NCI-H1105 (cell line): ENCODE measurements around the gene ZNF598.
A peak's percentile ranks its signal among the peaks of the same experiment; 100 is the strongest.
"Not testable (repeated sequence)": the region's sequence is repeated elsewhere in the genome, so short reads cannot be mapped to it uniquely, and the experiment has no call there.

Experiments
- DNase-seq: peaks from one replicate; lab custom pipeline; 2025; lab: John Stamatoyannopoulos, UW

Gene ZNF598

DNA sequence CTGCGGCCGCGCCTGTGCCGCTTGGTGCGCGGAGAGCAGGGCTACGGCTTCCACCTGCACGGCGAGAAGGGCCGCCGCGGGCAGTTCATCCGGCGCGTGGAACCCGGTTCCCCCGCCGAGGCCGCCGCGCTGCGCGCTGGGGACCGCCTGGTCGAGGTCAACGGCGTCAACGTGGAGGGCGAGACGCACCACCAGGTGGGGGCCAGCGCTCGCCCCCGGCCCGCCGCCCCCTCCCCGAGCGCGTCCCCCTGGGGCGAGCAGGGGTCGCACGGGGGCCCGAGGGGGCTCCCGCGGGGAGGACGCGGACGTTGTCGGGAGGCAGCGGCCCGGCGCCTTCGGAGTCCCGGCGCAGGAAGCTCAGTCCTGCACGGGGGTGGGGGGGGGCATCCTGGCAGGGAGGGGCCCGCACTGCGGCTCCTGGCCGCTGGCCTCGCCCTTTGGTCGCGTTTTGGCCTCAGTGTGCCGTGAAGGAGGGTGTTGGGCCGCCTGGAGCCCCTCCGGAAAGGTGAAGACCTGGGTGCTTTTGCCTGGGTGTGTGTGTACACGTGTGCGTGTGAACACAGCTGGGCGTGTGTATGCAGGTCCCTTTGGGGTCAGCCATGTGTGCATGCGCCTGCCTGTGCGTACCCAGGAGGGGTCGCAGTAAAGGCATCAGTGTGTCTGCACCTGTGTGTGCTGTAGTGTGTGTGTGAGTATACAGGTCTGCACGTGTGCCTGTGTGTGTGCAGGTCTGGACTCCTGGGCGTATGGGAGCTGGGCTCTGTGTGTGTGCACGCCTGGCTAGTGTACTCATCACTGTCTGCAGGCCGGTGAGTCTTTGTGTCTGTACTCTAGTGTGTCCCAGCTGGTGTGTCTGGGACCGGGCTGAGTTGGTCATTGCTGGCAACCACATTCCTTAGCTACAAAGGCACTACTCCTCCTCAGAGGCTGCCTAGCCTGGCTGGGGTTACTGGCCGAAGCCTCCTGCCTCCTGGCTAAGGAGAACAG is 17.7 kb upstream of the ZNF598 start:
- no peak for DNase-seq

DNA sequence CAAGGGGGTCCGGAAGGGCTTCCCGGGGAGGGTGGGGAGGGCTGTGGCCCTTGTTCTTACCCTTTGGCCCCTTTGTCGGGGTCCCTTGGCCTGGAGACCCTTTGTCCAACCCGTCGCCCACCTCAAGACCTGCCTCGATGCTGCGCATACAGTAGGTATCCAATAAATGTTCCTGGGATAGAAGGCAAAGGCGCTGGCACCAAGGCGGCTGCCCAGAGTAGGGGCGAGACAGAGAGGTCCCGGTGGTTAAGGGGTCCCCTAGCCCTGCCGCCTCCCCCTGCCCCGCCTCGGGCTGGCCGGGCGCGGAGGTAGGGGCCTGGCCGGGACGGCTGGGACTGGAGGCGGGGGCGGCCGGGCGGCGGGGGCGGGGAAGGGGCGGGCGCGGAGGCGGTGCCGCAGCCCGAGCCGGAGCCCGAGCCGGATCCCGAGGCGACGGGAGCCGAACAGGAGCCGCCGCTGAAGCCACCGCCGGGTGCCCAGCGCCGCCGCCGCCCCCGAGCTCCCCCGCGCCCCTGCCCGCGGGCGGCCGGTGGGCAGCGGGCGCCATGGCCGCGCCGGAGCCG is 16.9 kb upstream of the ZNF598 start, which contains the start of gene NHERF2:
TSS of gene NHERF2 (plus strand) at position 442 of the 563 bp plus-strand sequence. CDS start at position 546, 104 bp downstream.
- no peak for DNase-seq

DNA sequence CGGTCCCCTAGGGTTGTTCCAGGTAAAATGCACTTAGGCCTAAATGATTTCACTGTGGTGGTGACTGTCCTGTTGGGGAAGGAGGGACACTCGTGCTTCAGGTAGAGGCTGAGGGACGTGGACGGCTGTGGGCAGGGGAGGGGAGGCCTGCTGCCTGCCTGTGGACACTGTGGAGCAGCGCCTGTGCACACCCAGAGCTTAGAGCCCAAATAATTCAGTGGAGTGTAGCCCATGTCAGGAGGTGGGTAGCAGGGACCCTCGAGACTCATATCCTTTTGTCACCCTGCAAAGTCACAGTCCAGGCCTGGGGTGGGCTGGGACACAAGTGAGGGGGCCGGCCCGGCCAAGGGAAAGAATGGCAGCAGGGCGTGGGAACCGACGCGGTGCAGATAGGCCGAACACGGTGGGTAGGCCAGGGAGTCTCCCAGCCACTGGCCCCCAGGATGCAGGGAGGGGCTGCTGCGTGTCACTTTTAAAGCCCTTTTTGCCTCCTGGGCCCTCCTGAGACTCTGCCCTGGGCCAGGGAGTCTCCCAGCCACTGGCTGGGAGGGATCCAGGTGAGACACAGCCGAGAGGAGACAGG is 16.3 kb upstream of the ZNF598 start:
- DNase-seq, result no peak

DNA sequence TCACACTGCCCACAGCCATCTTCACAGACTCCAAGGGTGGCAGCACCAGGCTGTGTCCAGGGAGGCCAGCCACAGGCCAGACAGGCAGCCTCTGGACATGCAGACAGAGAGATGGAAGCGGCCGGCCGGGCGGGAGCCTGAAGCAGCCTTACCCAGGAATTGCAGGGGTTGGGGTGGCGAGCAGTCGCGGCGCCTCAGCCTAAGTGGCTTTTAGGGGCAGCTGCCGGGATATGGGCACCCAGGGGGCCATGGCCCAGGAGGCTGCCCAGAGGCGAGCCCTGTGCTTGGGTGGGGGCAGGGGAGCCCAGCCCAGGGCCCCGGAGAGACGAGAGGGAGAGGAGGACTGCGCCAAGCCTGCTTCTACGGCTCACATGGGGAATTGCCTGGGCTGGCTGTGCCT is 15.6 kb upstream of the ZNF598 start:
- DNase-seq, result no peak

DNA sequence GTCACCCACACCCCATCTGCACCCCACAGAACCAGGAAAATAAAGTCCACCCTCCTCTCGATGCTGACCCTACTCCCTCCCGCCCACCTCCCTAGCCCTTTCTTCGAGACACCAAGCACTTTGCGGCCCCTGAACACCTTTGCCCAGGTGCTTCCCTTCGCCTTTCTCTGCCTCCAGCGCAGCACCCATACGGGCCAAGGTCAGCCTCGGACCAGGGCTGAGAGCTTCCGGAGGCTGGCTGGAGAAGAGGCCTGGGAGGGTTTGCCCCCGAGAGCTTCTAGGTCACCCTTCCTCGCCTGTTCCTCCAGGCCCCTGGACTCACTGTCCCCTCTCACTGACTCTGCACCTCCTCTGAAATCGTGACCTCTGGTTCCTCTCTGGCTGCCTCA is 14.4 kb upstream of the ZNF598 start:
- DNase-seq, result no peak

GRCh38 chr16:2023092-2024031 is 13.7 kb upstream of the ZNF598 start:
- DNase-seq, result peak; percentile 53

DNA sequence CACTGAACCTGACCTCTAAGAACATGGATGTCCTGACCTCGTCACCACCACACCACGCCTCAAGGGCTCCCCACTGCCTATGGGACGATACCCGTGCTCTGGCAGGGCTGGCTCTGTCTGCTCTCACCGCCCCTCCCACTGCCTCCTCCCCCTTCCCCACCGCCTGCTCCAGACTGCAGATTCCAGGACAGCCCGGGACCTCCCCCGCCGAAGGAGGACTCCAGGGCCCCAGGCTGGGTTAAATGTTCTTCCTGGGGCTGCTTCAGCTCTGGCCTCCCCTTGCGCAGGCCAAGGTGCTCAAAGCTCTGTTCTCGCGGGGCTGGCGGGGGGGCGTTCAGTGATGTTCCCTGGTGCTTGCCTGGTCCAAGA is 13.1 kb upstream of the ZNF598 start:
- no peak for DNase-seq

DNA sequence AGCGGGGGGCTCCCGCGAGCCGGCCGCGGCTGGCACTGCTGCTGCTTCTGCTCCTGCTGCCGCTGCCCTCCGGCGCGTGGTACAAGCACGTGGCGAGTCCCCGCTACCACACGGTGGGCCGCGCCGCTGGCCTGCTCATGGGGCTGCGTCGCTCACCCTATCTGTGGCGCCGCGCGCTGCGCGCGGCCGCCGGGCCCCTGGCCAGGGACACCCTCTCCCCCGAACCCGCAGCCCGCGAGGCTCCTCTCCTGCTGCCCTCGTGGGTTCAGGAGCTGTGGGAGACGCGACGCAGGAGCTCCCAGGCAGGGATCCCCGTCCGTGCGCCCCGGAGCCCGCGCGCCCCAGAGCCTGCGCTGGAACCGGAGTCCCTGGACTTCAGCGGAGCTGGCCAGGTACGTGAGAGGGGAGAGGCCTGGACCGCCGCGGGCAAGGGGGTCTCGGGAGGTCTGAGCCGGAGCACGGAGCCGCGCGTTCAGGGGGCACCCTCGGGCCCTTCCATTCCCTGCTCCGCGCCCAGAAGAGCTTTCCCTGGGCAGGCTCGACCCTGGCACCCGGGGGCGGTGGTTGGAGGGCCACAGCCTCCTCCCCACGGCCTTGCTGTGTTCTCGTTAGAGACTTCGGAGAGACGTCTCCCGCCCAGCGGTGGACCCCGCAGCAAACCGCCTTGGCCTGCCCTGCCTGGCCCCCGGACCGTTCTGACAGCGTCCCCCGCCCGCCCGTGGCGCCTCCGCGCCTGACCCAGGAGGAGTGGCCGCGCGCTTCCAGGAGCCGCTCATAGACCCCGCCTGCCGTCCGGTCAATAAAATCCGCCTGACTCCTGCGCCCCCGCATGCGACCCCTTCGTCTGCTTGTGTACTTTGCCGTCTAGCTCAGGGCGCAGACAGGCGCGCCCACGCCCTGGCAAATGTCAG is 10.6 kb upstream of the ZNF598 start:
- no peak for DNase-seq

- DNase-seq, result no peak
Observed at GRCh38 chr16:2019518-2019920, 9.9 kb upstream of the ZNF598 start, which contains the start of gene NPW. NPW (plus strand) TSS chr16:2019785.

- no peak for DNase-seq
Observed at GRCh38 chr16:2016407-2016922, 6.8 kb upstream of the ZNF598 start.

- DNase-seq, result no peak
Observed at GRCh38 chr16:2015947-2016208, 6.3 kb upstream of the ZNF598 start.

- DNase-seq, result no peak
Observed at GRCh38 chr16:2015117-2015946, 5.7 kb upstream of the ZNF598 start.

GRCh38 chr16:2013527-2013926 is 3.9 kb upstream of the ZNF598 start:
- no peak for DNase-seq

GRCh38 chr16:2011726-2012125 is 2.1 kb upstream of the ZNF598 start:
- DNase-seq, result not testable (repeated sequence)

DNA sequence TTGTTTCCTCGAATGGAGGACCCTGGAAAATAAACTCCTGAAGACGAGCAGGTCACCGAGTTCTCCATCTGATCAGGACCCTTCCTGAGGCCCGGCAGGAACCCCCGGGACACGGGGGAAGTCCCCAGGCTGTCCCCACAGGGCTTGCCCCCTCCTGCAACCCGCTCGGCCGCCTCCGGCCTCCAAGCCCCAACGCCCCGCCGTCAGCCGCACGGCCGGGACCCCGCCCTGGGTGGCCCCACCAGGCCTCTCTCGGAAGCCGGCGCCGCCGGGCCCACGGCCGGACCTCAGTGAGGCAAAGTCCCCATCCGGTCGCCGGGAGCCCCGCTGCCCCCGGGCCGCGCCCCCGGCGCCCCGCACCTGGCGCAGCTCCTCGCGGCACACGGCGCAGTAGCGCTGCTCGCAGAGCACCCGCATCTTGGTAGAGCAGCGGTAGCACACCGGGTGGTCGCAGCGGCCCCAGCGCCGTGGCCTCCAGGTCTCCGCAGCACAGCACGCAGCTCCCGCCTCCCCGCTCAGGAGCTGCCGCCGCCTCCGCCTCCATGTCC is 383 bp downstream of the ZNF598 start:
- DNase-seq, result no peak

GRCh38 chr16:2008631-2009163 is 924 bp downstream of the ZNF598 start:
- DNase-seq, result no peak

GRCh38 chr16:2008009-2008526 is 1.6 kb downstream of the ZNF598 start:
- DNase-seq, result no peak

- DNase-seq, result no peak
Observed at GRCh38 chr16:2007081-2007836, 2.4 kb downstream of the ZNF598 start.
